ENCODE data around the gene MACROD2. TPM values are rescaled to one million over a fixed set of nuclear protein-coding genes. Genes with fewer than 3 reads are reported as not detected.

MACROD2 gene
- polyA plus RNA-seq, 1 donor from 2014 or later, result 23.2 TPM

DNA sequence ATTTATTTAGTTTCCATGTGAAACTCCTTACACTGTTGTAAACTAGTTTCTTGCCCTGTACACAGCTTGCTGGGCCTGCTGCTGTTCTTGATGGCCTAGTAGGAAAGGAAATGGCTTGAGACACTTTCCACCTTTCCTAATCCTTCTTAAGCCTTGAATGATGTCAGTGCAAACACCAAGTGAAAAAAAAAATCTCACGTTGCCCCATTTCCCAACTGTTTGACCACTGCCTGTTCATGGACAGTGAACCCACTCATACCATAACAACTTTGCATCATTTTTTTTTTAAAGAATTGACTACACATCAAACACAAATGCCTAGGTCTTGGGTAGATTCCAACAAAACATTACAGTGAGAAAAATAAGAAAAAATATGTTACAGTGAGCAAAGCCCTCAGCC, 995.7 kb downstream of the MACROD2 start:
- Histone ChIP-seq H3K4me3 (ENCODE audit: low read length) (no peak overlapping the region), H3K9me3 (ENCODE audit: low read length) (no peaks in the 10 kb centered on the region), H3F3A (ENCODE audit: insufficient read depth, low read length, poor library complexity, severe bottlenecking) (no peaks in the 10 kb centered on the region), H3K27ac (ENCODE audit: low read length) (no peak overlapping the region), H4K20me1 (ENCODE audit: insufficient read depth) (no peaks in the 10 kb centered on the region), H3K27me3 (ENCODE audit: insufficient read depth, low read depth, low read length) (no peaks in the 10 kb centered on the region), H3K9me2 (ENCODE audit: insufficient read depth, low read length) (no peaks in the 10 kb centered on the region), H3K9ac (ENCODE audit: low read length) (no peak overlapping the region), H3K4me2 (ENCODE audit: low read length) (no peak overlapping the region), H2AFZ (ENCODE audit: low read depth, low read length) (no peak overlapping the region), H3K36me3 (ENCODE audit: insufficient read depth, low read length) (no peaks in the 10 kb centered on the region), H3K79me2 (replicated peaks; ENCODE audit: insufficient read depth, low read length) (no peaks in the 10 kb centered on the region)
- TF ChIP-seq SMC3 (conservative IDR thresholded peaks at IDR 0.05; ENCODE audit: poor library complexity) (no peak), EZH2 (IDR thresholded peaks at IDR 0.05; ENCODE audit: borderline replicate concordance, insufficient read depth, low read length, poor library complexity, severe bottlenecking) (no peak), POLR2AphosphoS5 (IDR thresholded peaks at IDR 0.05) (no peak), EP300 (conservative IDR thresholded peaks at IDR 0.05; ENCODE audit: poor library complexity, severe bottlenecking) (no peak), TAF1 (IDR thresholded peaks at IDR 0.05; ENCODE audit: low read depth) (no peak), MXI1 (conservative IDR thresholded peaks at IDR 0.05; ENCODE audit: poor library complexity, severe bottlenecking) (no peak), RAD21 (conservative IDR thresholded peaks at IDR 0.05) (no peak)
- TF ChIP-seq, protein P1, sequence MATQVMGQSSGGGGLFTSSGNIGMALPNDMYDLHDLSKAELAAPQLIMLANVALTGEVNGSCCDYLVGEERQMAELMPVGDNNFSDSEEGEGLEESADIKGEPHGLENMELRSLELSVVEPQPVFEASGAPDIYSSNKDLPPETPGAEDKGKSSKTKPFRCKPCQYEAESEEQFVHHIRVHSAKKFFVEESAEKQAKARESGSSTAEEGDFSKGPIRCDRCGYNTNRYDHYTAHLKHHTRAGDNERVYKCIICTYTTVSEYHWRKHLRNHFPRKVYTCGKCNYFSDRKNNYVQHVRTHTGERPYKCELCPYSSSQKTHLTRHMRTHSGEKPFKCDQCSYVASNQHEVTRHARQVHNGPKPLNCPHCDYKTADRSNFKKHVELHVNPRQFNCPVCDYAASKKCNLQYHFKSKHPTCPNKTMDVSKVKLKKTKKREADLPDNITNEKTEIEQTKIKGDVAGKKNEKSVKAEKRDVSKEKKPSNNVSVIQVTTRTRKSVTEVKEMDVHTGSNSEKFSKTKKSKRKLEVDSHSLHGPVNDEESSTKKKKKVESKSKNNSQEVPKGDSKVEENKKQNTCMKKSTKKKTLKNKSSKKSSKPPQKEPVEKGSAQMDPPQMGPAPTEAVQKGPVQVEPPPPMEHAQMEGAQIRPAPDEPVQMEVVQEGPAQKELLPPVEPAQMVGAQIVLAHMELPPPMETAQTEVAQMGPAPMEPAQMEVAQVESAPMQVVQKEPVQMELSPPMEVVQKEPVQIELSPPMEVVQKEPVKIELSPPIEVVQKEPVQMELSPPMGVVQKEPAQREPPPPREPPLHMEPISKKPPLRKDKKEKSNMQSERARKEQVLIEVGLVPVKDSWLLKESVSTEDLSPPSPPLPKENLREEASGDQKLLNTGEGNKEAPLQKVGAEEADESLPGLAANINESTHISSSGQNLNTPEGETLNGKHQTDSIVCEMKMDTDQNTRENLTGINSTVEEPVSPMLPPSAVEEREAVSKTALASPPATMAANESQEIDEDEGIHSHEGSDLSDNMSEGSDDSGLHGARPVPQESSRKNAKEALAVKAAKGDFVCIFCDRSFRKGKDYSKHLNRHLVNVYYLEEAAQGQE (IDR thresholded peaks at IDR 0.05; ENCODE audit: borderline replicate concordance), result no peak
- TF ChIP-seq, protein P2, sequence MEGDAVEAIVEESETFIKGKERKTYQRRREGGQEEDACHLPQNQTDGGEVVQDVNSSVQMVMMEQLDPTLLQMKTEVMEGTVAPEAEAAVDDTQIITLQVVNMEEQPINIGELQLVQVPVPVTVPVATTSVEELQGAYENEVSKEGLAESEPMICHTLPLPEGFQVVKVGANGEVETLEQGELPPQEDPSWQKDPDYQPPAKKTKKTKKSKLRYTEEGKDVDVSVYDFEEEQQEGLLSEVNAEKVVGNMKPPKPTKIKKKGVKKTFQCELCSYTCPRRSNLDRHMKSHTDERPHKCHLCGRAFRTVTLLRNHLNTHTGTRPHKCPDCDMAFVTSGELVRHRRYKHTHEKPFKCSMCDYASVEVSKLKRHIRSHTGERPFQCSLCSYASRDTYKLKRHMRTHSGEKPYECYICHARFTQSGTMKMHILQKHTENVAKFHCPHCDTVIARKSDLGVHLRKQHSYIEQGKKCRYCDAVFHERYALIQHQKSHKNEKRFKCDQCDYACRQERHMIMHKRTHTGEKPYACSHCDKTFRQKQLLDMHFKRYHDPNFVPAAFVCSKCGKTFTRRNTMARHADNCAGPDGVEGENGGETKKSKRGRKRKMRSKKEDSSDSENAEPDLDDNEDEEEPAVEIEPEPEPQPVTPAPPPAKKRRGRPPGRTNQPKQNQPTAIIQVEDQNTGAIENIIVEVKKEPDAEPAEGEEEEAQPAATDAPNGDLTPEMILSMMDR (IDR thresholded peaks at IDR 0.05; ENCODE audit: poor library complexity, severe bottlenecking), result no peak

DNA sequence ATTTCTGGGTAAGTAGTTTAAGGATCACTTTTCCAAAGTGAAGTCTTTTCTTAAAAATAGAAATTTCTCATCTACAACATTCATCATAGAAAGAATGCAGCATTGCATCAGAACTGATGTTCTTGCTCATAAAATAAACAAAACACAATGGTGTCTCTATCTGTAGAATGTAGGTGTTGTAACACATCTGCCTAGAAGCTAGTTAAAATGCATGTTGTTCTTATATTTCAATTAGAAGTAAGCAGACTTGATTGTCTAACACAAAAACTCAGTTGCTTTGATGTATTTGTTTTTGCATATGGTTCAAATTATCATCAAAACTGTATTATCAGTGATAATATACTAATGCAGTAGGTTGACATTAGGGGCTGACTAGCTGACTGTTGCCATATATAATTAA, 996.8 kb downstream of the MACROD2 start:
- Histone ChIP-seq H3K9me2 (ENCODE audit: insufficient read depth, low read length) (no peaks in the 10 kb centered on the region), H3F3A (ENCODE audit: insufficient read depth, low read length, poor library complexity, severe bottlenecking) (no peaks in the 10 kb centered on the region), H3K4me3 (ENCODE audit: low read length) (no peak overlapping the region), H3K27ac (ENCODE audit: low read length) (no peak overlapping the region), H3K9ac (ENCODE audit: low read length) (no peak overlapping the region), H3K79me2 (replicated peaks; ENCODE audit: insufficient read depth, low read length) (no peaks in the 10 kb centered on the region), H3K9me3 (ENCODE audit: low read length) (no peaks in the 10 kb centered on the region), H2AFZ (ENCODE audit: low read depth, low read length) (no peak overlapping the region), H3K4me2 (ENCODE audit: low read length) (no peak overlapping the region), H3K36me3 (ENCODE audit: insufficient read depth, low read length) (no peaks in the 10 kb centered on the region), H3K27me3 (ENCODE audit: insufficient read depth, low read depth, low read length) (no peaks in the 10 kb centered on the region), H4K20me1 (ENCODE audit: insufficient read depth) (no peaks in the 10 kb centered on the region)
- TF ChIP-seq MXI1 (conservative IDR thresholded peaks at IDR 0.05; ENCODE audit: poor library complexity, severe bottlenecking) (no peak), POLR2AphosphoS5 (IDR thresholded peaks at IDR 0.05) (no peak), TAF1 (IDR thresholded peaks at IDR 0.05; ENCODE audit: low read depth) (no peak)
- TF ChIP-seq, protein P2 (IDR thresholded peaks at IDR 0.05; ENCODE audit: poor library complexity, severe bottlenecking), result no peak
